GM21515 (cell line): ENCODE results near the gene PDE4B.

Experiments
- ATAC-seq: cut with Tn5 transposase; IDR thresholded peaks from one replicate; pipeline ENCODE4 v1.9.1; 2021; ENCODE audit not compliant: unreplicated experiment

PDE4B gene

GRCh38 chr1:65792669-65793358, at the start of gene PDE4B:
Gene PDE4B, plus strand, starts transcription at chr1:65792895.
- ATAC-seq: no peak

- ATAC-seq: no peak
Observed at GRCh38 chr1:65744731-65745130, 48.0 kb upstream of the PDE4B start.

- no peak for ATAC-seq
Observed at GRCh38 chr1:65751961-65752360, 40.7 kb upstream of the PDE4B start.

GRCh38 chr1:65756616-65757015, 36.1 kb upstream of the PDE4B start:
- ATAC-seq: no peak

- no peak for ATAC-seq
Observed at GRCh38 chr1:65757531-65757930, 35.2 kb upstream of the PDE4B start.

- no peak for ATAC-seq
Observed at GRCh38 chr1:65758128-65758527, 34.6 kb upstream of the PDE4B start.

GRCh38 chr1:65759516-65759915, 33.2 kb upstream of the PDE4B start:
- no peak for ATAC-seq

GRCh38 chr1:65762081-65762862, 30.4 kb upstream of the PDE4B start:
- ATAC-seq: no peak

- ATAC-seq: no peak
Observed at GRCh38 chr1:65764052-65764451, 28.6 kb upstream of the PDE4B start.

GRCh38 chr1:65765631-65766030, 27.1 kb upstream of the PDE4B start:
- no peak for ATAC-seq

- no peak for ATAC-seq
Observed at GRCh38 chr1:65769636-65770035, 23.1 kb upstream of the PDE4B start.

- no peak for ATAC-seq
Observed at GRCh38 chr1:65772607-65773006, 20.1 kb upstream of the PDE4B start.

- no peak for ATAC-seq
Observed at GRCh38 chr1:65773391-65774123, 19.1 kb upstream of the PDE4B start.

GRCh38 chr1:65788762-65789161, 3.9 kb upstream of the PDE4B start:
- ATAC-seq: no peak

- ATAC-seq: no peak
Observed at GRCh38 chr1:65791396-65791795, 1.3 kb upstream of the PDE4B start.

- ATAC-seq: no peak
Observed at GRCh38 chr1:65791801-65792668, 660 bp upstream of the PDE4B start.

GRCh38 chr1:65793359-65793732, 651 bp downstream of the PDE4B start:
- ATAC-seq: no peak

GRCh38 chr1:65795311-65795710, 2.6 kb downstream of the PDE4B start:
- ATAC-seq: no peak

GRCh38 chr1:65799601-65800000, 6.9 kb downstream of the PDE4B start:
- ATAC-seq: no peak

- ATAC-seq: no peak
Observed at GRCh38 chr1:65804584-65804983, 11.9 kb downstream of the PDE4B start.

GRCh38 chr1:65812065-65812464, 19.4 kb downstream of the PDE4B start:
- ATAC-seq: peak; percentile 99
